ENCODE measurements around the gene MFAP3L.

DNA sequence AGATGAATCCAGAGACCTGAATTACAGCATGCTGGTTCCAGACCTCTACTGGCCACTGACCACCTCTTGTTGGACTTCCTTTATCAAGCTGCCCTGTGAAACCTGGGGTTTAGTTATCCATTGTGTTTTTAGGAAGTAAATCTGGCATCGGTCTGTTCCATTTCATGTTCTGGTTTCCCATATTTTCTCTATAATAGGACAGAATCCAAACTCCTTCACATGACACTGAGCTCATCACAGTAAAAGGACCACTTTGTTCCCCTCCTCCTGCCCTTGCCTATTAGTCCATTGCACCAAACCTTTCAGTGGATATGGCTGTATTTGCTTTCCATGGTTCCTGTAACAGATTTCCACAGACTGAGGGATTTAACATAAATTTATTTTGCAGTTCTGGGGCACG is 4.0 kb downstream of the MFAP3L start:
- TF ChIP-seq, protein P1, sequence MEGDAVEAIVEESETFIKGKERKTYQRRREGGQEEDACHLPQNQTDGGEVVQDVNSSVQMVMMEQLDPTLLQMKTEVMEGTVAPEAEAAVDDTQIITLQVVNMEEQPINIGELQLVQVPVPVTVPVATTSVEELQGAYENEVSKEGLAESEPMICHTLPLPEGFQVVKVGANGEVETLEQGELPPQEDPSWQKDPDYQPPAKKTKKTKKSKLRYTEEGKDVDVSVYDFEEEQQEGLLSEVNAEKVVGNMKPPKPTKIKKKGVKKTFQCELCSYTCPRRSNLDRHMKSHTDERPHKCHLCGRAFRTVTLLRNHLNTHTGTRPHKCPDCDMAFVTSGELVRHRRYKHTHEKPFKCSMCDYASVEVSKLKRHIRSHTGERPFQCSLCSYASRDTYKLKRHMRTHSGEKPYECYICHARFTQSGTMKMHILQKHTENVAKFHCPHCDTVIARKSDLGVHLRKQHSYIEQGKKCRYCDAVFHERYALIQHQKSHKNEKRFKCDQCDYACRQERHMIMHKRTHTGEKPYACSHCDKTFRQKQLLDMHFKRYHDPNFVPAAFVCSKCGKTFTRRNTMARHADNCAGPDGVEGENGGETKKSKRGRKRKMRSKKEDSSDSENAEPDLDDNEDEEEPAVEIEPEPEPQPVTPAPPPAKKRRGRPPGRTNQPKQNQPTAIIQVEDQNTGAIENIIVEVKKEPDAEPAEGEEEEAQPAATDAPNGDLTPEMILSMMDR (IDR thresholded peaks at IDR 0.05): no peak
- TF ChIP-seq POLR2A (IDR thresholded peaks at IDR 0.05) (no peak), POLR2AphosphoS5 (IDR thresholded peaks at IDR 0.05) (no peak)

Measured in stomach (tissue), 4 donors.